Measurements from ENCODE around the gene PHC1.

The PHC1 gene

DNA sequence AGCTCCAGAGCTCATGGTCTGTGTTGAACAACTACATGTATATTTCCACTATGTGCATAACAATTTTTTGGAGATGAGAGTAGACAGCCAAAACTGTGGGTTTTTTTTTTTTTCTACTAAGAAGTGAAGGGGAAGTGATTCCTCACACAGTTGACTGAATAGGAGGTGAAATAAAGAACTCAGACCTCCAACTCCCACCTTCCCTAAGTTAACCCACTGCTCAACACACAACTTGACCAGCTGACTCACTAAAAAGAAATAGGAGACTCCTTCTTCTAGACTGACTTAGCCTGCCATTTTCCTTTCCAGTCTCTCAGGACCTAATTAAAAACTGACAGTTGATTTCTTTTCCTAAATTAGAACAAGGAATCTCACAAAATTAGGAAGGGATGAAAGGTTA, 33.4 kb downstream of the PHC1 start:
- TF ChIP-seq, protein P1, sequence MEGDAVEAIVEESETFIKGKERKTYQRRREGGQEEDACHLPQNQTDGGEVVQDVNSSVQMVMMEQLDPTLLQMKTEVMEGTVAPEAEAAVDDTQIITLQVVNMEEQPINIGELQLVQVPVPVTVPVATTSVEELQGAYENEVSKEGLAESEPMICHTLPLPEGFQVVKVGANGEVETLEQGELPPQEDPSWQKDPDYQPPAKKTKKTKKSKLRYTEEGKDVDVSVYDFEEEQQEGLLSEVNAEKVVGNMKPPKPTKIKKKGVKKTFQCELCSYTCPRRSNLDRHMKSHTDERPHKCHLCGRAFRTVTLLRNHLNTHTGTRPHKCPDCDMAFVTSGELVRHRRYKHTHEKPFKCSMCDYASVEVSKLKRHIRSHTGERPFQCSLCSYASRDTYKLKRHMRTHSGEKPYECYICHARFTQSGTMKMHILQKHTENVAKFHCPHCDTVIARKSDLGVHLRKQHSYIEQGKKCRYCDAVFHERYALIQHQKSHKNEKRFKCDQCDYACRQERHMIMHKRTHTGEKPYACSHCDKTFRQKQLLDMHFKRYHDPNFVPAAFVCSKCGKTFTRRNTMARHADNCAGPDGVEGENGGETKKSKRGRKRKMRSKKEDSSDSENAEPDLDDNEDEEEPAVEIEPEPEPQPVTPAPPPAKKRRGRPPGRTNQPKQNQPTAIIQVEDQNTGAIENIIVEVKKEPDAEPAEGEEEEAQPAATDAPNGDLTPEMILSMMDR (IDR thresholded peaks at IDR 0.05; ENCODE audit: extremely low read depth, missing control alignments): no peak
- DNase-seq (ENCODE audit: low spot score): peak; percentile 9

DNA sequence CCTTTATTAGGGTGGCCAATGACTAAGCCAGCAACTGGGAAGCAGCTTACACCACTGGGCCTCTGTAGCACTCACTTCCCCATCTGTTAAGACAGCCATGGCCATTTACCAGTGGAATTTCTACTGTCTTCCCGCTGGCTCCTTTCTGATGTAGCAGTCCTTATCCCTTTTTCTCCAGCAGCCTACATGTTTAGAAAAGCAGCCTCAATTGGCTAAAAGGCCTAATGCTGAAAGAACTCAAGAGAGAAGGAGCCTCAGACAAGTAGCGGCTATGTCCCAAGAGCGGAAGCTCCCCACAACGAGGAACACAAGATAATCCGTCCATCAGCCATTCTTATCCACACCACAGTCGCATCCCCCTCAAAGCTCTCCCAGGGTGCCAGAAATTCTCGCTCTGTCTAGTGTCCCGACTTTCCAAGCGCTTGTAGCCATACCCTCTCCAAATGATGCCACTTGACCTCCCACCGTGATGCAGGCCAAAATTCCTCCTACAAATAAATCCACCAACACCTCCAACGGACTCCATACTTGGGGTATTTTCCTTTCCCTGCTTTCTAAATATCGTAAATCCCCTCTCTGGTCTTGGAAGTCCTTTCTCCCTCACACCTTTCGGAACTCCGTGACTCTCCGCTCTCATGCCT, 34.5 kb downstream of the PHC1 start:
- TF ChIP-seq, protein P1 (IDR thresholded peaks at IDR 0.05; ENCODE audit: extremely low read depth, missing control alignments): no peak
- peak; percentile 14 for DNase-seq (ENCODE audit: low spot score)

DNA sequence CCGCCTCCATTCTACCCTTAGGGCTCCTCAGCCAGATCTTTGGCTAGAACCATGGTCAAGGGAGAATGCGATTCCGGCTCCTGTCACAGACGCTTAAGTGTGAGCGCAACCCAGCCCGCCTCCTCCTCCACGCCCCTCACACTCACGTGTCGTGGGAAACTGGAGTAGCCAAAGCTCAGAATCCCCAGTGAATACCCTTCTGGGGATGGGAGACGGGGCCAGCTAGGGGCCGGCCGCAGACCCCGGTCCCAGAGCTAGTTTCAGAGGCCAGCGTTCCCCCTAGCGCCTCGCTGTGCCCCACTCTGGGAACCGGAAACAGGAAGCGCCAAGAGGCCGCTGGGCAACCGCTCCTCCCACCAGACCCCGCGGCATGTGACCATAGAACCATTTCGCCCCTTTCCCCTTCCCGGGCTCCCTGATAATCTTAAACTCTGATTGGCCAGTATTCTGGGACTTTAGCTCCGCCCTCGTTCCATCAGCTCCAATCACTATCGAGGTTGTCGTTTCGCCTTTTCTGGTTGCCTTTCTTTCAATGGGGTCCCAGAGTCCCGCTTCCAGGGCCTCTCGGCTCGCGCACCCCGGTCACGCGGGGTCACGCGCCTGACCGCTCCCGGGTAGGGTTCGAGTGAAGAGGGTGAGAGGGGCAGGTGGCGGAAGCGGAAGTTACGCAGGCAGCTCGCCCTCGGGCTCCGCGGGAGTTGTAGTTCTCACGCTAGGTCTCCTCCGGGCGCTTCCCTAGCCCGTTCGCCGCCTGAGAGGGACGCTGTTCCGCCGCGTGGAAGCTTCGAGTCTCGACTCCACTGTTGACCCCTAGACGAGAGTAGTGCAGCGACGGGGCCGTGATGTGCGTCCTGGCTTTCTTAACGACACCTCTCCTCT, 35.3 kb downstream of the PHC1 start, which contains the start of gene M6PR:
M6PR (minus strand) TSS at position 304 of the 879 bp plus-strand sequence. CDS start 3,241 bp downstream, outside the sequence.
- TF ChIP-seq, protein P1 (IDR thresholded peaks at IDR 0.05; ENCODE audit: extremely low read depth, missing control alignments): peak; percentile 83
- peak; percentile 89 for DNase-seq (ENCODE audit: low spot score)

DNA sequence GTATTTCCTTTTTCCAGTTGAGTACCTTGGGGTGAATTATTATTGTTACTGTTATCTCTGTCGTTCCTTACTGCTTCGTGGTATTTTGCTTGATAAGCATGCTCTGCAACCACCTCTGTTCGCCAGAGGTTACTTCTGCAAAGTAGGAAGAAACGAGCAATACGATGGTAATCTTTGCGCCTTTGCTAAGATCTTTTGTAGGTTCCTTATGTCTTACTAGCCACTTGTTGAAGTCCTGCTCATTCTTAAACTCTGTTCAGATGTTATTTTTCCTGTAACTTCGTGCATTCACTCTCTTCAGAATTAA, 35.9 kb downstream of the PHC1 start:
- TF ChIP-seq, protein P1 (IDR thresholded peaks at IDR 0.05; ENCODE audit: extremely low read depth, missing control alignments): no peak
- DNase-seq (ENCODE audit: low spot score): no peak

DNA sequence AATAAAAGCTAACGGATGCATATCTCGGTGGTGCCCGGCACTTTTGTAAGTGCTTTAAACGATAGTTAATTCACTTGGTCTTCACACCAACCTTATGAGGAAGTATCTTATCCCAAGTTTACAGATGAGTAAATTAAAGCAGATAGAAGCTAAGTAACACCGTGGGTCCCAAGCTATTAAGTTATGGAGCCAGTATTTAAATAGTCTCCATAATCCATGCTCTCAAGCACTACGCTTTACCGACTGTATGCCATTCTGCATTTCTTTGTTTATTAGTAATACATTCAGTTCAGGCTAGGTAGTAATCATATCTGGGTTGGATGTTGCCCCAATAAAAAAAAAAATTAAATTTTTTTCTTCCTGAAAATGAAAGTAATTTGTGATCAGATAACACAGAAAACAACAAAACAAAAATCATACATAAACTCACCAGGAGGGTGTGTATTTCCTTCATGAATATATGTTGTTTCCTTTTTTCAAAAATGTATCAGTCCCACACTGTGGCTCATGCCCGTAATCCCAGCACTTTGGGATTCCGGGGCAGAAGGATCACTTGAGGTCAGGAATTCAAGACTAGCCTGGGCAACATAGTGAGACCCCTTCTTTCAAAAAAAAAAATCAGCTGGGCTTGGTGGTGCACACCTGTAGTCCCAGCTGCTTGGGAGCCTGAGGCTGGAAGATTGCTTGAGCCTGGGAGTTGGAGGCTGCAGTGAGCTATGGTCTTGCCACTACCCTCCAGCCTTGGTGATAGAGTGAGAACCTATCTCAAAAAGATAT, 36.6 kb downstream of the PHC1 start:
- TF ChIP-seq, protein P1 (IDR thresholded peaks at IDR 0.05; ENCODE audit: extremely low read depth, missing control alignments): no peak
- DNase-seq (ENCODE audit: low spot score): peak; percentile 25

DNA sequence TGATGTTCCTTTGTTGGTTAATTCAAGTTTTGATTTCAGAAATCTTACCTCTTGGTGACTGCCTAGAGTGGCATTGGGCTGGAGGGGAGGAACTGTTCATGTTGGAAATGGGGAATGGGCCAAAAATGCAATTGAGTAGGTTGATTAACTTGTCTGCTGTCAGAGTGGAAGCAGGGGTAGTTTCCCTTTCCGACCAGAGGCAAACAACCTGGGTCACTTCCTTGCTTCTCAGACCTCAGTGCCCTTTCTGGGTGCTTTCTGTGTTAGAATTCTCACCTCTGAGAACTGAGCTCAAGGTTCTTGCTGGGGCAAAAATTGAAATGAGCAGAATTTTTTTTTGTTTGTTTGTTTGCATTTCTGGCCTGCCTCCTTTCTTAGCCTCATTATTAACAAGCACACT, 37.4 kb downstream of the PHC1 start:
- TF ChIP-seq, protein P1 (IDR thresholded peaks at IDR 0.05; ENCODE audit: extremely low read depth, missing control alignments): no peak
- no peak for DNase-seq (ENCODE audit: low spot score)

Data from GM20000 (cell line).